ENCODE data around the gene ZNF778. TPM values are rescaled to one million over a fixed set of nuclear protein-coding genes. Genes with fewer than 3 reads are reported as not detected.

Gene ZNF778
- total and polyA plus RNA-seq, 2 of the 8 experiments (the other 6 are each of a cell fraction or from before 2014, with no cell fraction given) = 9.5 to 21.9 TPM

DNA sequence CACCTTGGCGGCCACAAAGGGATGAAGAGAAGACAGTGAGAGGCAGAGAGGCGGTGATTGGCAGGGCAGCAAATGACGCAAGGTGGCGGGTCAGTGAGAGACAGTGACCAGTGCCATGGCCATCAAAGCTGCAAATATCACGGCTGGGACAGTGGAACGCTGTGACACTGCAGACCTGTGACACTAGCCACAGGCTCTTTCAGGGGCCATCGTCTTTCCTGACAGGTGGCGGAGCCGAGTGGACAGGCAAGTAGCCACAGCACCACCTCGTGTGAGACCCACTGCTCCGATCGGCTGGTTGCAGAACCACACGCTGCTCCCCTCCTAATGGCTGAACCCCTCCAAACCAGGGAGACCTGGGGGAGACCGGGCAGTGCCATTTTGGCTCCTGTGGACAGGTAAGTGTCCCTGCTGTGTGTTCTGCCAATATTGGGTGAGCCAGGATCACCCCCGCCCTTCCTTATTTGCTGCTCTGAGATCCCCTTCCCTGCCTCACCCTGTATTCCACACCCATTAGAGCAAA lies 7.9 kb upstream of the ZNF778 start:
- no peak overlapping the region for H3K27ac ChIP-seq (ENCODE audit: low read depth, low read length)
- H3K23ac ChIP-seq (ENCODE audit: insufficient read length) = no peak overlapping the region

More for the DNA sequence above, 7.9 kb upstream of the ZNF778 start:
- H3K4me2 ChIP-seq (ENCODE audit: insufficient read depth in 1 of 2, low read depth in 2 of 2, low read length in 2 of 2) = no peak overlapping the region
- H2BK15ac ChIP-seq (ENCODE audit: low read length) = no peak overlapping the region
- H4K5ac ChIP-seq (ENCODE audit: insufficient read length, low read depth, low read length) = no peak overlapping the region
- H2AK5ac ChIP-seq (ENCODE audit: low read depth, low read length) = no peak overlapping the region
- no peak overlapping the region for H3K14ac ChIP-seq (ENCODE audit: insufficient read length)
- H2AFZ ChIP-seq (ENCODE audit: low read length) = no peak overlapping the region
- H2BK120ac ChIP-seq (replicated peaks; ENCODE audit: low read depth, low read length) = no peak overlapping the region
- peaks cover 0 to 4% of the 10 kb centered on the region in 2 experiments for H4K20me1 ChIP-seq (replicated peaks in 1 of 2; ENCODE audit: control insufficient read depth in 1 of 2, insufficient read depth in 2 of 2, low read length in 2 of 2)
- no peak overlapping the region for H4K8ac ChIP-seq (ENCODE audit: extremely low read depth, insufficient read depth, low read length)
- H3K36me3 ChIP-seq (ENCODE audit: control insufficient read depth in 2 of 4, insufficient read depth in 4 of 4, low read length in 3 of 4) = no peaks in the 10 kb centered on the region
- no peaks in the 10 kb centered on the region for H3K27me3 ChIP-seq (replicated peaks in 1 of 4; ENCODE audit: control insufficient read depth in 3 of 4, extremely low read depth in 1 of 4, insufficient read depth in 3 of 4, low read length in 3 of 4)
- ChIA-PET POLR2A (ENCODE audit: partially characterized antibody) (no interaction called here), CTCF (ENCODE audit: partially characterized antibody) (interaction anchor here (1.0 to 1.4 kb wide), 2 partner anchors 10 to 59 kb away, joined by 3 to 4 read pairs; no protein-coding TSS in a partner anchor)
- no peak overlapping the region for H3K56ac ChIP-seq (replicated peaks; ENCODE audit: insufficient read length, low read depth, low read length)
- no peaks in the 10 kb centered on the region for H3K9me3 ChIP-seq (ENCODE audit: insufficient read depth in 2 of 2, low read depth in 1 of 2, low read length in 1 of 2)
- H3K9ac ChIP-seq (replicated peaks in 1 of 4; ENCODE audit: extremely low read depth in 1 of 4, low read depth in 3 of 4, low read length in 3 of 4) = no peak overlapping the region
- no peak overlapping the region for H2BK12ac ChIP-seq (ENCODE audit: low read depth, low read length)
- TF ChIP-seq SRF (IDR thresholded peaks at IDR 0.05; ENCODE audit: low read depth, low read length) = no peak
- H2BK5ac ChIP-seq (ENCODE audit: low read depth, low read length) = no peak overlapping the region
- H3K4me3 ChIP-seq (ENCODE audit: extremely low read depth in 1 of 4, insufficient read depth in 2 of 4, low read depth in 3 of 4, low read length in 4 of 4) = no peak overlapping the region
- H3K4ac ChIP-seq (replicated peaks; ENCODE audit: insufficient read length, low read depth, low read length) = no peak overlapping the region
- FAIRE-seq (no peak), DNase-seq (ENCODE audit: low read depth in 1 of 2, low spot score in 2 of 2) (no peak)
- no peaks in the 10 kb centered on the region for H3K4me1 ChIP-seq (replicated peaks in 1 of 4; ENCODE audit: control insufficient read depth in 3 of 4, insufficient read depth in 4 of 4, low read length in 3 of 4)
- H3K23me2 ChIP-seq (ENCODE audit: low read depth, low read length) = no peaks in the 10 kb centered on the region
- H3K18ac ChIP-seq (ENCODE audit: extremely low read depth, low read length) = no peak overlapping the region
- H4K91ac ChIP-seq (replicated peaks; ENCODE audit: insufficient read length, low read length) = no peak overlapping the region
- no peaks in the 10 kb centered on the region for H3K79me2 ChIP-seq (ENCODE audit: control insufficient read depth in 1 of 2, insufficient read depth in 2 of 2, low read length in 2 of 2)
- H3K79me1 ChIP-seq (ENCODE audit: low read depth, low read length) = no peaks in the 10 kb centered on the region
- no peak overlapping the region for H2BK20ac ChIP-seq (ENCODE audit: low read length)
- WGBS, 2 experiments (ENCODE audit: extremely low coverage in 1 of 2, insufficient coverage in 1 of 2, insufficient read length in 1 of 2, insufficient replicate concordance in 2 of 2, low coverage in 1 of 2, low lambda C conversion rate in 2 of 2, missing lambda C conversion rate in 1 of 2) = 77% methylated on average over 14 of the region's 15 CpGs; no CpG with 5 or more reads in 1 of the 2 experiments
